Heart left ventricle (tissue), 16 donors: ENCODE data around the gene ENO4. TPM values are rescaled to one million over a fixed set of nuclear protein-coding genes. Genes with fewer than 3 reads are reported as not detected.

Experiments
- ATAC-seq, 4 donors: fragments of 200-7000 bp; cut with Tn5 transposase; one replicate each; pipeline ENCODE4 v1.9.1; 2020 to 2022; ENCODE audit warnings: moderate library complexity in 4 of 4, mild to moderate bottlenecking in 3 of 4, moderate number of reproducible peaks in 1 of 4
- DNase-seq, 5 donors: peaks; one replicate each; pipeline ENCODE4 v3.0.0-alpha.2; 2020
- H3K27ac ChIP-seq, 12 donors: fragments of 200-600 bp; sonication (generic) in 4 of 12; one replicate each; pipeline versions ENCODE4 v1.5.0 to v1.8.0; 2016 to 2022; ENCODE audit warnings: mild to moderate bottlenecking in 2 of 12
- H3K27me3 ChIP-seq, 9 donors: fragments of 200-600 bp; sonication (generic) in 2 of 9; one replicate each; pipeline versions ENCODE4 v1.5.1 to v1.8.0; 2016 to 2022; ENCODE audit warnings: mild to moderate bottlenecking in 3 of 9
- H3K36me3 ChIP-seq, 9 donors: fragments of 200-600 bp; sonication (generic) in 2 of 9; one replicate each; pipeline versions ENCODE4 v1.5.0 to v1.8.0; 2018 to 2022; ENCODE audit warnings: mild to moderate bottlenecking in 2 of 9
- H3K4me1 ChIP-seq, 12 donors: fragments of 200-600 bp; sonication (generic) in 4 of 12; one replicate each; pipeline versions ENCODE4 v1.5.0 to v1.8.0; 2016 to 2022; ENCODE audit warnings: mild to moderate bottlenecking in 3 of 12
- H3K4me3 ChIP-seq, 12 donors: fragments of 200-600 bp; sonication (generic) in 4 of 12; one replicate each; pipeline versions ENCODE4 v1.5.0 to v1.8.0; 2017 to 2022; ENCODE audit warnings: mild to moderate bottlenecking in 9 of 12, moderate library complexity in 4 of 12
- H3K9me3 ChIP-seq, 12 donors: fragments of 200-600 bp; sonication (generic) in 4 of 12; one replicate each; pipeline versions ENCODE4 v1.5.0 to v1.8.0; 2016 to 2022; ENCODE audit warnings: mild to moderate bottlenecking in 1 of 12
- POLR2A ChIP-seq, 2 donors: fragments of 450-650 bp; IDR thresholded peaks; one replicate each; pipeline ENCODE4 v1.6.1; 2017; ENCODE audit warnings: antibody characterized with exemption in 2 of 2, mild to moderate bottlenecking in 2 of 2, moderate library complexity in 2 of 2
- WGBS, 4 donors: extraction: QIAGEN DNeasy Blood & Tissue Kit in 2 of 4; methylation state at CpG; one replicate each; pipeline versions ENCODE4 v1.1.5 to v1.1.7; 2013 to 2018; 5-methylcytosine and 5-hydroxymethylcytosine counted together
- intact Hi-C, 10 donors: fragments of 100-400 bp; cut with DNase I; formaldehyde crosslinking; loops; one replicate each; pipeline versions ENCODE4 v1.11.1 to v1.14.2; 2022
- polyA plus RNA-seq, 2 donors: library from polyadenylated mRNA; stranded (reverse); fragments of 200-250 nt; gene quantifications; one replicate each; pipeline ENCODE4 v1.2.3, GENCODE V29; 2013
- total RNA-seq, 9 donors: library from RNA; depleted of rRNA in 2 of 9; stranded (reverse); fragments of >200 nt in 2 of 9; fragmentation: NEBNext Ultra II Directional in 3 of 9; extraction: Animal tissue kit (Norgen Biotek cat#: 25700) in 3 of 9; gene quantifications; one replicate each; pipeline versions ENCODE4 v1.1.0 to v1.2.4, GENCODE V29; 2016 to 2023
- TF ChIP-seq, protein P1 (sequence below), 12 donors: fragments of 200-600 bp; sonication (generic) in 4 of 12; IDR thresholded peaks; one replicate each; pipeline versions ENCODE4 v1.5.0 to v1.8.0; 2018 to 2022; ENCODE audit warnings: antibody characterized with exemption in 12 of 12, mild to moderate bottlenecking in 5 of 12
- donor health status: ischemic (EF 13 %, LVEDD 7.1; RV severe dilation, severe dysfunction).
- donor health status: healthy with polysubstance abuse.
- donor health status: DM: no; HTN: yes; CAD: no.
- donor health status: DM: no; HTN: no; CAD: no.
- donor health status: ischemic (EF 25% LVEDD 6.9; RV normal size, moderate dysfunction).
- donor health status: ischemic (EF 25% LVEDD 5.7; RV mildly dilated, moderate dysfunction).
- donor health status: healthy.
- donor health status: DM: yes; HTN: yes; CAD: no.
- donor health status: ischemic (EF 35%, LVEDD 5.7; RV mildly dilated, moderate dysfunction).
- donor health status: nonischemic (EF 11% LVEDD 7.7; RV severe dilation, severe dysfunction).
- donor health status: DM: yes; HTN: yes; CAD: no.
- donor health status: PGD.
- donor health status: ischemic (EF 29% LVEDD 5.4; RV normal size, mild dysfunction).
- donor health status: nonischemic (EF 23%, LVEDD 6.1; RV moderate dilation, normal function).

The ENO4 gene
- total and polyA plus RNA-seq, 11 donors: 0.03 to 1.8 (median 0.19) TPM; not detected in 7

DNA sequence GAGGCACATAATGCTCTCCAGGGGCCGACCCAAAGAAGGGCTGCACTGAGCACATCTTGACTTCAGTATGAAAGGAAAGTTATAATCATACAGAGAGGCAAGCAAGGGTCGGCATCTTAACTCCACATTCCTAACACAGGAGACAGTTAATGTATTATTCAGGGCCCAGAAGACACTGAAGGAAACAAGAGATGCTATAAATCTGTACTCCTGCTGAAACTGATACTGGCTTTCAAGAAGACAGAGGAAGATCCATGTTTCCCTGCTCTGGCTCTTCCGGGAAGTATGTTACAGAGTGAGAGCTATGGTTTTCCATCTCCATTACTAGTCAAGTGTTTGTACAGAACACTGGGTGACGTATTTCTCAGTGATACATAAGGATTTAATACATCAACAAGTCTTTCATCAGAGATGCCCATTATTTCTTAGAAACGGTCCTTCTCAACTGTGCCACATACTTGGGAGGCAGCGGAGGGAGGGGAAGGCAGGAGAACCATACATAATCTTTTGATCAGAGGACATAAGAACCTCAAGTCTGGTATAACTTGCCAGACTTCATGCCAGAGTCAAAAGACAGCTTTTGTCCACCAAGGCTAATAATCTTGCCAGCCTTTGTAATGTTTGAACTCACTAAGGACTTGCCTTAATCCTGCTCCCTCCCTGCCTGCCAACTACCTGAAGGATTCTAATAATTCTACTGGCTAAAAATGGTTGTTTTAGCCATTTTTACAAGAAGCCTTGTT is 58.1 kb downstream of the ENO4 start:
- 82 to 86% (median 83%) methylated on average over 6 of the region's 6 CpGs for WGBS, 4 donors
- no peak for ATAC-seq
- intact Hi-C loops: no loop called here
- Histone ChIP-seq H3K27me3 (no peaks in the 10 kb centered on the region), H3K4me3 (no peak overlapping the region), H3K27ac (no peak overlapping the region), H3K36me3 (peaks cover 0 to 36% (median 0%) of the 10 kb centered on the region in 9 donors), H3K9me3 (no peaks in the 10 kb centered on the region), H3K4me1 (no peaks in the 10 kb centered on the region)
- TF ChIP-seq POLR2A (IDR thresholded peaks at IDR 0.05): no peak
- TF ChIP-seq, protein P1, sequence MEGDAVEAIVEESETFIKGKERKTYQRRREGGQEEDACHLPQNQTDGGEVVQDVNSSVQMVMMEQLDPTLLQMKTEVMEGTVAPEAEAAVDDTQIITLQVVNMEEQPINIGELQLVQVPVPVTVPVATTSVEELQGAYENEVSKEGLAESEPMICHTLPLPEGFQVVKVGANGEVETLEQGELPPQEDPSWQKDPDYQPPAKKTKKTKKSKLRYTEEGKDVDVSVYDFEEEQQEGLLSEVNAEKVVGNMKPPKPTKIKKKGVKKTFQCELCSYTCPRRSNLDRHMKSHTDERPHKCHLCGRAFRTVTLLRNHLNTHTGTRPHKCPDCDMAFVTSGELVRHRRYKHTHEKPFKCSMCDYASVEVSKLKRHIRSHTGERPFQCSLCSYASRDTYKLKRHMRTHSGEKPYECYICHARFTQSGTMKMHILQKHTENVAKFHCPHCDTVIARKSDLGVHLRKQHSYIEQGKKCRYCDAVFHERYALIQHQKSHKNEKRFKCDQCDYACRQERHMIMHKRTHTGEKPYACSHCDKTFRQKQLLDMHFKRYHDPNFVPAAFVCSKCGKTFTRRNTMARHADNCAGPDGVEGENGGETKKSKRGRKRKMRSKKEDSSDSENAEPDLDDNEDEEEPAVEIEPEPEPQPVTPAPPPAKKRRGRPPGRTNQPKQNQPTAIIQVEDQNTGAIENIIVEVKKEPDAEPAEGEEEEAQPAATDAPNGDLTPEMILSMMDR (IDR thresholded peaks at IDR 0.05): no peak
- no peak for DNase-seq

DNA sequence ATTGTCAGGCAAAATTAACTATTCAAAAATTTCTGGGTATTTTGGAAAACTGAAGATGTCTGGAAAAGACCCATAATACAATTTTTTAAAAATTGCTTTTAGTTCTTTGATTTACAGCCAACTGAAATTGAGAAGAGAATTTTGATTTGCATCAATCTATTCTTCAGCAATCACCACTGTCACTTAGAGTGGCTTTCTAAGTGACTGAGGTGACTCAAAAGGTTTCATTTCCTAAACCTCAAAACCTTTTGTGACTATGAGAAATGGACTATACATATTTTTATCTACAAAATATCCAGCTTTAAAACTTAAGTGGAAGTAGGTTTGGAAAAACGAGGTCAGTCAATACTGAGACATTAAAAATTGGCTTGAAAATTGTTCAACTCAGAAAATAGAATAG is 60.0 kb downstream of the ENO4 start:
- no peak for DNase-seq
- intact Hi-C loops: no loop called here

DNA sequence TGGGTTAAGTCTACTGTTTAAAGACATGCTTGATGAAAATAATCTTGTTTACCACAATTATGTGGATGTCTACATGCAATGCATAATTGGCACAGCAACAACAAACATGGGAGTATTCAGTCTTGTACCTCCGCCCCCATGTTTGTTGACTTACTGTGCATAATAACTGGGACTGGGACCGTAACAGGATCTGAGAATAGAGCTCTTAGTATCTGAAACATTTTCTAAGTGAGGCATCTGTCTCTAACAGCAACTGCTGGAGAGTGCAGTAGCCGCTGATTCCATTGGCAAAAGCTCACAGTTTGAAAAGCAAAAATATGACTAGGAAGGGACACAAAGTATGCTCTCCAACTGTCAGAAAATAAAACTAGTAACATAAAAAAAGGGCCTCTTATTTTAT is 61.6 kb downstream of the ENO4 start:
- no peaks in the 10 kb centered on the region for H3K4me1 ChIP-seq
- DNase-seq (no peak), ATAC-seq (no peak)
- no peaks in the 10 kb centered on the region for H3K9me3 ChIP-seq
- H3K27me3 ChIP-seq: no peaks in the 10 kb centered on the region
- no peak for TF ChIP-seq POLR2A (IDR thresholded peaks at IDR 0.05)
- WGBS, 4 donors: 71 to 89% (median 79%) methylated on average over 3 of the region's 3 CpGs
- H3K27ac ChIP-seq: no peak overlapping the region
- intact Hi-C loops: no loop called here
- no peak overlapping the region for H3K4me3 ChIP-seq
- peaks cover 0 to 25% (median 0%) of the 10 kb centered on the region in 9 donors for H3K36me3 ChIP-seq

More for the DNA sequence above, 60.0 kb downstream of the ENO4 start:
- H3K4me3 ChIP-seq: no peak overlapping the region
- no peaks in the 10 kb centered on the region for H3K4me1 ChIP-seq
- 59 to 74% (median 67%) methylated on average over 1 of the region's 1 CpG for WGBS, 4 donors
- no peak for TF ChIP-seq POLR2A (IDR thresholded peaks at IDR 0.05)
- TF ChIP-seq, protein P1 (IDR thresholded peaks at IDR 0.05): no peak
- peaks cover 0 to 28% (median 0%) of the 10 kb centered on the region in 9 donors for H3K36me3 ChIP-seq
- no peak for ATAC-seq
- no peaks in the 10 kb centered on the region for H3K9me3 ChIP-seq
- no peak overlapping the region for H3K27ac ChIP-seq
- H3K27me3 ChIP-seq: no peaks in the 10 kb centered on the region

DNA sequence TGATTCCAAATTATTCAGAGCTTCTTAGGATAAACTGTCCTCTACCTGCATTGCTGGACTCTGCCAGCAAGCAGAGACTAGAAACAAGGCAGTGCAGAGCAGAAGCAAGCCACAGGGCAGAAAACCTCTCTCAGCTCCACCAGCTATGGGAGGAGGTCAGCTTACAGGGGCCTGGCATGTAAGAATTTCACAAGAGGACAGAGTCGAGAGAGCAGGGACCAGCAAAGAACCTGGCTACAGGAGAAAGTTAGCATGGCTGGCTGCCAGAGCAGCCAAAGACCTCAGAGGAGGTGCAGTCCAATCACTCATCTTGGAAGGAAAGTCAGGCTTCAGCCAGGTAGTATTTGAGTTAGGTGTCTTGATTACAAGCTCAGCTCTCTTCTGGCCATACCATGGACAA is 62.9 kb downstream of the ENO4 start:
- no peak overlapping the region for H3K27ac ChIP-seq
- no peaks in the 10 kb centered on the region for H3K9me3 ChIP-seq
- H3K27me3 ChIP-seq: no peaks in the 10 kb centered on the region
- WGBS, 4 donors: 33 to 64% (median 45%) methylated on average over 1 of the region's 1 CpG
- no peak overlapping the region for H3K4me3 ChIP-seq
- H3K36me3 ChIP-seq: peaks cover 0 to 14% (median 0%) of the 10 kb centered on the region in 9 donors
- TF ChIP-seq POLR2A (IDR thresholded peaks at IDR 0.05): no peak
- TF ChIP-seq, protein P1 (IDR thresholded peaks at IDR 0.05): no peak
- ATAC-seq (no peak), DNase-seq (no peak)
- intact Hi-C loops: no loop called here
- no peaks in the 10 kb centered on the region for H3K4me1 ChIP-seq
